Sigmoid colon (tissue), 7 donors: Measurements from ENCODE around the gene JMJD7. TPM values are rescaled to one million over a fixed set of nuclear protein-coding genes. Genes with fewer than 3 reads are reported as not detected.

ENCODE experiments used
- DNase-seq: peaks from one replicate; pipeline ENCODE4 v3.0.0-alpha.2; 2019
- H3K27ac ChIP-seq, 4 donors: fragments of 200-600 bp; sonication (generic); one replicate each; pipeline ENCODE4 v1.5.1; 2016 to 2019; ENCODE audit warnings: mild to moderate bottlenecking in 1 of 4
- H3K27me3 ChIP-seq, 3 donors: fragments of 200-600 bp; sonication (generic); one replicate each; pipeline ENCODE4 v1.5.1; 2019; ENCODE audit warnings: mild to moderate bottlenecking in 1 of 3
- H3K36me3 ChIP-seq, 4 donors: fragments of 200-600 bp; sonication (generic); one replicate each; pipeline ENCODE4 v1.5.1; 2016 to 2019
- H3K4me1 ChIP-seq, 4 donors: fragments of 200-600 bp; sonication (generic); one replicate each; pipeline ENCODE4 v1.5.1; 2017 to 2019
- H3K4me3 ChIP-seq, 4 donors: fragments of 200-600 bp; sonication (generic); one replicate each; pipeline ENCODE4 v1.5.1; 2017 to 2019; ENCODE audit warnings: mild to moderate bottlenecking in 2 of 4, moderate library complexity in 1 of 4
- H3K9me3 ChIP-seq, 4 donors: fragments of 200-600 bp in 3 of 4; sonication (generic) in 3 of 4; one replicate each; pipeline versions ENCODE4 v1.5.1 to v1.6.1; 2013 to 2019
- CTCF ChIP-seq, 4 experiments: fragments of 450-650 bp in 3 of 4; fragments of 200-600 bp in 1 of 4; IDR thresholded peaks; one replicate each; pipeline ENCODE4 v1.5.1; 2016 to 2019; ENCODE audit warnings: antibody characterized with exemption in 4 of 4, mild to moderate bottlenecking in 3 of 4, moderate library complexity in 2 of 4
- EP300 ChIP-seq, 4 donors: sonication (generic); formaldehyde crosslinking; IDR thresholded peaks; one replicate each; pipeline ENCODE4 v1.6.1; 2017; ENCODE audit warnings: antibody characterized with exemption in 4 of 4
- POLR2A ChIP-seq, 2 donors: fragments of 450-650 bp; IDR thresholded peaks; one replicate each; pipeline ENCODE4 v1.6.1; 2016; ENCODE audit warnings: antibody characterized with exemption in 2 of 2, mild to moderate bottlenecking in 2 of 2, moderate library complexity in 2 of 2
- POLR2AphosphoS5 ChIP-seq, 4 donors: sonication (generic); formaldehyde crosslinking; IDR thresholded peaks; one replicate each; pipeline ENCODE4 v1.6.1; 2017; ENCODE audit warnings: antibody characterized with exemption in 4 of 4
- WGBS, 2 donors: extraction: QIAGEN DNeasy Blood & Tissue Kit; methylation state at CpG; one replicate each; pipeline ENCODE4 v1.1.7; 2013; 5-methylcytosine and 5-hydroxymethylcytosine counted together
- intact Hi-C: fragments of 100-400 bp; cut with DNase I; formaldehyde crosslinking; loops from one replicate; pipeline ENCODE4 v1.15.1; 2023
- polyA plus RNA-seq, 3 donors: library from polyadenylated mRNA; stranded (reverse); fragments of 200-250 nt; gene quantifications; one replicate each; pipeline ENCODE4 v1.2.3, GENCODE V29; 2013
- total RNA-seq, 4 donors: library from RNA; depleted of rRNA; stranded (reverse); fragments of >200 nt; gene quantifications; one replicate each; pipeline ENCODE4 v1.1.0, GENCODE V29; 2016
- donor health status: healthy with polysubstance abuse.
- donor health status: Bipolar disorder and iron deficiency.
- donor health status: healthy.

Gene JMJD7
- total and polyA plus RNA-seq, 7 donors: 9.5 to 14.0 (median 10.7) TPM

- intact Hi-C loops: no loop called here
- H3K27ac ChIP-seq: no peak within 1 kb of the TSS
- H3K36me3 ChIP-seq: peaks cover 0 to 57% (median 7%) of the 10 kb centered on the region in 4 donors
- H3K27me3 ChIP-seq: no peaks in the 10 kb centered on the region
- H3K9me3 ChIP-seq: no peaks in the 10 kb centered on the region
- 20 to 70% methylated on average over 6 of the region's 6 CpGs for WGBS, 2 donors
- TF ChIP-seq POLR2AphosphoS5 (IDR thresholded peaks at IDR 0.05): no peak
- no peak for TF ChIP-seq CTCF (IDR thresholded peaks at IDR 0.05)
- TF ChIP-seq POLR2A (IDR thresholded peaks at IDR 0.05): no peak
- no peak for TF ChIP-seq EP300 (IDR thresholded peaks at IDR 0.05)
- H3K4me3 ChIP-seq: no peak within 1 kb of the TSS
- no peak for DNase-seq
- no peaks in the 10 kb centered on the region for H3K4me1 ChIP-seq
Observed at GRCh38 chr15:41838400-41838897, 10.6 kb downstream of the JMJD7 start, which contains the start of gene PLA2G4B. PLA2G4B (plus strand) TSS chr15:41838847; CDS start chr15:41838914, 67 bp downstream.

GRCh38 chr15:41839781-41840491, 12.0 kb downstream of the JMJD7 start:
- Histone ChIP-seq H3K4me1 (no peaks in the 10 kb centered on the region), H3K27ac (no peak overlapping the region), H3K4me3 (no peak overlapping the region), H3K36me3 (peaks cover 0 to 66% (median 7%) of the 10 kb centered on the region in 4 donors), H3K27me3 (no peaks in the 10 kb centered on the region), H3K9me3 (no peaks in the 10 kb centered on the region)
- intact Hi-C loops: no loop called here
- DNase-seq: no peak
- WGBS, 2 donors: 94 to 95% methylated on average over 16 of the region's 16 CpGs
- TF ChIP-seq POLR2A (IDR thresholded peaks at IDR 0.05): no peak
- no peak for TF ChIP-seq POLR2AphosphoS5 (IDR thresholded peaks at IDR 0.05)
- no peak for TF ChIP-seq EP300 (IDR thresholded peaks at IDR 0.05)
- TF ChIP-seq CTCF (IDR thresholded peaks at IDR 0.05): no peak

GRCh38 chr15:41840673-41841072, 12.8 kb downstream of the JMJD7 start:
- DNase-seq: no peak

GRCh38 chr15:41841131-41841530, 13.2 kb downstream of the JMJD7 start:
- Histone ChIP-seq H3K27ac (no peak overlapping the region), H3K27me3 (no peaks in the 10 kb centered on the region), H3K4me1 (no peaks in the 10 kb centered on the region), H3K4me3 (no peak overlapping the region), H3K9me3 (no peaks in the 10 kb centered on the region), H3K36me3 (peaks cover 0 to 73% (median 10%) of the 10 kb centered on the region in 4 donors)
- TF ChIP-seq POLR2A (IDR thresholded peaks at IDR 0.05): no peak
- no peak for TF ChIP-seq POLR2AphosphoS5 (IDR thresholded peaks at IDR 0.05)
- intact Hi-C loops: no loop called here
- DNase-seq: no peak
- WGBS, 2 donors: 94 to 97% methylated on average over 10 of the region's 10 CpGs

More at GRCh38 chr15:41840673-41841072, 12.8 kb downstream of the JMJD7 start:
- Histone ChIP-seq H3K27ac (no peak overlapping the region), H3K27me3 (no peaks in the 10 kb centered on the region), H3K9me3 (no peaks in the 10 kb centered on the region), H3K4me3 (no peak overlapping the region), H3K36me3 (peaks cover 0 to 68% (median 6%) of the 10 kb centered on the region in 4 donors), H3K4me1 (no peaks in the 10 kb centered on the region)
- WGBS, 2 donors: 95 to 97% methylated on average over 15 of the region's 15 CpGs
- intact Hi-C loops: no loop called here
- TF ChIP-seq CTCF (IDR thresholded peaks at IDR 0.05): no peak
- no peak for TF ChIP-seq EP300 (IDR thresholded peaks at IDR 0.05)
- no peak for TF ChIP-seq POLR2A (IDR thresholded peaks at IDR 0.05)
- TF ChIP-seq POLR2AphosphoS5 (IDR thresholded peaks at IDR 0.05): no peak

- peaks cover 0 to 76% (median 20%) of the 10 kb centered on the region in 4 donors for H3K36me3 ChIP-seq
- no peaks in the 10 kb centered on the region for H3K9me3 ChIP-seq
- 55 to 66% methylated on average over 12 of the region's 12 CpGs for WGBS, 2 donors
- no peak for DNase-seq
- H3K4me3 ChIP-seq: no peak overlapping the region
- intact Hi-C loops: no loop called here
- H3K27me3 ChIP-seq: no peaks in the 10 kb centered on the region
- H3K4me1 ChIP-seq: no peaks in the 10 kb centered on the region
- TF ChIP-seq CTCF (IDR thresholded peaks at IDR 0.05) (no peak), POLR2AphosphoS5 (IDR thresholded peaks at IDR 0.05) (no peak), POLR2A (IDR thresholded peaks at IDR 0.05) (no peak), EP300 (IDR thresholded peaks at IDR 0.05) (no peak)
- no peak overlapping the region for H3K27ac ChIP-seq
Observed at GRCh38 chr15:41842229-41842628, 14.3 kb downstream of the JMJD7 start.
